ENCODE results near the gene SMURF2. TPM values are rescaled to one million over a fixed set of nuclear protein-coding genes. Genes with fewer than 3 reads are reported as not detected.

Gene SMURF2
- total RNA-seq, 1 experiment from 2014 or later = 76.6 TPM

DNA sequence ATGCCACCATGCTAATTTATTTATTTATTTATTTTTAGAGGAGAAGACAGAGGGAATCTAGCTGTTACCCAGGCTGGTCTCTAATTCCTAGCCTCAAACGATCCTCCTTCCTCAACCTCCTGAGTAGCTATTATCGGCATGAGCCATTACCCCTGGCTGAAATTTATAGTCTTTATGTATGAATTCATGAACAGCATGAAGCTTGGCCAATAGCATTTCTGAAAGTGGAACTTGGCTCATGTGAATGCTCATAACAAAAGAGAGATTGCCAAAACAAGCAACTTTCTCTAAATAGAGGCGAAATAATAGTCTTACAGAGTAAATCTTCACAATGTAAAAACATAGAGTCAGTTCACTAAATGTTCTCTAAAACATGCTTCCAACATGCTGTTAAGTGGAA, 30.1 kb upstream of the SMURF2 start:
- H3K79me2 ChIP-seq (ENCODE audit: low read length) = no peaks in the 10 kb centered on the region
- no peak overlapping the region for H3K27ac ChIP-seq (ENCODE audit: low read length)
- ATAC-seq (no peak), DNase-seq (no peak)
- intact Hi-C loops (cut with micrococcal nuclease) = no loop called here
- H3K4me1 ChIP-seq (ENCODE audit: insufficient read depth, low read length) = peaks cover 28% of the 10 kb centered on the region
- H4K20me1 ChIP-seq (ENCODE audit: low read length) = no peaks in the 10 kb centered on the region
- POLR2A ChIA-PET (ENCODE audit: unreplicated experiment) = no interaction called here
- no peaks in the 10 kb centered on the region for H3K9me3 ChIP-seq (ENCODE audit: low read length)
- no peaks in the 10 kb centered on the region for H3K9me2 ChIP-seq (replicated peaks; ENCODE audit: low read length)
- no peak overlapping the region for H3K9ac ChIP-seq (ENCODE audit: low read length)
- no TSS peak for BruUV-seq (replicated peaks)
- no peaks in the 10 kb centered on the region for H3F3A ChIP-seq (ENCODE audit: low read length, unreplicated experiment)
- CTCF ChIA-PET = no interaction called here
- no peak for TF ChIP-seq EZH2 (IDR thresholded peaks at IDR 0.05; ENCODE audit: low read length, unreplicated experiment)
- TF ChIP-seq, protein P1, sequence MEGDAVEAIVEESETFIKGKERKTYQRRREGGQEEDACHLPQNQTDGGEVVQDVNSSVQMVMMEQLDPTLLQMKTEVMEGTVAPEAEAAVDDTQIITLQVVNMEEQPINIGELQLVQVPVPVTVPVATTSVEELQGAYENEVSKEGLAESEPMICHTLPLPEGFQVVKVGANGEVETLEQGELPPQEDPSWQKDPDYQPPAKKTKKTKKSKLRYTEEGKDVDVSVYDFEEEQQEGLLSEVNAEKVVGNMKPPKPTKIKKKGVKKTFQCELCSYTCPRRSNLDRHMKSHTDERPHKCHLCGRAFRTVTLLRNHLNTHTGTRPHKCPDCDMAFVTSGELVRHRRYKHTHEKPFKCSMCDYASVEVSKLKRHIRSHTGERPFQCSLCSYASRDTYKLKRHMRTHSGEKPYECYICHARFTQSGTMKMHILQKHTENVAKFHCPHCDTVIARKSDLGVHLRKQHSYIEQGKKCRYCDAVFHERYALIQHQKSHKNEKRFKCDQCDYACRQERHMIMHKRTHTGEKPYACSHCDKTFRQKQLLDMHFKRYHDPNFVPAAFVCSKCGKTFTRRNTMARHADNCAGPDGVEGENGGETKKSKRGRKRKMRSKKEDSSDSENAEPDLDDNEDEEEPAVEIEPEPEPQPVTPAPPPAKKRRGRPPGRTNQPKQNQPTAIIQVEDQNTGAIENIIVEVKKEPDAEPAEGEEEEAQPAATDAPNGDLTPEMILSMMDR (conservative IDR thresholded peaks at IDR 0.05; ENCODE audit: low read depth, low read length) = no peak
- no peak for TF ChIP-seq EZH2phosphoT487 (IDR thresholded peaks at IDR 0.05; ENCODE audit: borderline replicate concordance, low read length)
- no peak overlapping the region for H3K4me3 ChIP-seq (ENCODE audit: low read length)
- H3K36me3 ChIP-seq (ENCODE audit: low read depth, low read length) = no peaks in the 10 kb centered on the region
- H2AFZ ChIP-seq (ENCODE audit: low read length) = no peak overlapping the region
- H3K27me3 ChIP-seq (ENCODE audit: low read length) = no peaks in the 10 kb centered on the region
- H3K4me2 ChIP-seq (ENCODE audit: low read length) = no peak overlapping the region

DNA sequence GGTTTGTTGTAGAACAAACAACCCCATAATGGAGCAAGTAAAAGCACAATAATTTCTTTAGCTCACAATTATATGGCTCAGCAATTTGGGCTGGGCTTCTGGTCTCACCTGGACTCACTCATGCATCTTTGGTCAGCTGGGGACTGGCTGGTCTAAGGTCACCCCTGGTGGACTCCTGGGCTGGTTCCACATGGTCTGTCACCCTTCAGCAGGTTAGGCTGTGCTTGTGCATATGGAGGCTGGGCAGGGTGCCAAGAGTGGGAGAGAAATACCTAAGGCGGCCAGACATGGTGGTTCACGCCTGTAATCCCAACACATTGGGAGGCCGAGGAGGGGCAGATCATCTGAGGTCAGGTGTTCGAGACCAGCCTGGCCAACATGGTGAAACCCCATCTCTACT, 27.0 kb upstream of the SMURF2 start:
- Histone ChIP-seq H3K27me3 (ENCODE audit: low read length) (no peaks in the 10 kb centered on the region), H3K36me3 (ENCODE audit: low read depth, low read length) (no peaks in the 10 kb centered on the region), H3K4me1 (ENCODE audit: insufficient read depth, low read length) (peaks cover 28% of the 10 kb centered on the region), H3F3A (ENCODE audit: low read length, unreplicated experiment) (no peaks in the 10 kb centered on the region), H3K27ac (ENCODE audit: low read length) (no peak overlapping the region), H4K20me1 (ENCODE audit: low read length) (no peaks in the 10 kb centered on the region), H3K4me2 (ENCODE audit: low read length) (no peak overlapping the region), H3K9ac (ENCODE audit: low read length) (no peak overlapping the region), H3K9me2 (replicated peaks; ENCODE audit: low read length) (no peaks in the 10 kb centered on the region), H3K79me2 (ENCODE audit: low read length) (no peaks in the 10 kb centered on the region), H3K4me3 (ENCODE audit: low read length) (no peak overlapping the region), H3K9me3 (ENCODE audit: low read length) (no peaks in the 10 kb centered on the region), H2AFZ (ENCODE audit: low read length) (no peak overlapping the region)
- TF ChIP-seq EZH2phosphoT487 (IDR thresholded peaks at IDR 0.05; ENCODE audit: borderline replicate concordance, low read length) (no peak), EZH2 (IDR thresholded peaks at IDR 0.05; ENCODE audit: low read length, unreplicated experiment) (no peak)
- TF ChIP-seq, protein P1 (conservative IDR thresholded peaks at IDR 0.05; ENCODE audit: low read depth, low read length) = no peak
- CTCF ChIA-PET = no interaction called here
- intact Hi-C loops (cut with micrococcal nuclease) = no loop called here
- BruUV-seq (replicated peaks) = no TSS peak
- ATAC-seq (no peak), DNase-seq (peak; percentile 1)
- POLR2A ChIA-PET (ENCODE audit: unreplicated experiment) = no interaction called here

DNA sequence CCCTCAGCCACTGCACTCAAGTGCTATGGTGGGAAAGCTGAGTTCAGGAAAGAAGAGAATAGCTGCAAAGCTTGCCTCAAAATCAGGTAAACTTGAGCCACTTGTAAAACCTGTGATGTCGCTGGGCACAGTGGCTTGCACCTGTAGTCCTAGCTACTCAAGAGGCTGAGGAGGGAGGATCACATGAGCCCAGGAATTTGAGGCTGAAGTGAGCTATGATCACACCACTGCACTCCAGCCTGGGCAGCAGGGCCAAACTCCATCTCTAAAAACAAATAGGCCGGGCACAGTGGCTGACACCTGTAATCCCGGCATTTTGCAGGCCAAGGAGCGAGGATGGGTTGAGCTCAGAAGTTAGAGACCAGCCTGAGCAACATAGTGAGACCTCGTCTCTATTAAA, 26.4 kb upstream of the SMURF2 start:
- Histone ChIP-seq H3K9ac (ENCODE audit: low read length) (no peak overlapping the region), H3K27me3 (ENCODE audit: low read length) (no peaks in the 10 kb centered on the region), H3K79me2 (ENCODE audit: low read length) (no peaks in the 10 kb centered on the region), H4K20me1 (ENCODE audit: low read length) (no peaks in the 10 kb centered on the region), H3K9me2 (replicated peaks; ENCODE audit: low read length) (no peaks in the 10 kb centered on the region), H3K27ac (ENCODE audit: low read length) (no peak overlapping the region), H3K36me3 (ENCODE audit: low read depth, low read length) (no peaks in the 10 kb centered on the region), H3K4me3 (ENCODE audit: low read length) (no peak overlapping the region), H3K9me3 (ENCODE audit: low read length) (no peaks in the 10 kb centered on the region), H3F3A (ENCODE audit: low read length, unreplicated experiment) (no peaks in the 10 kb centered on the region), H3K4me1 (ENCODE audit: insufficient read depth, low read length) (peaks cover 24% of the 10 kb centered on the region), H3K4me2 (ENCODE audit: low read length) (no peak overlapping the region), H2AFZ (ENCODE audit: low read length) (no peak overlapping the region)
- CTCF ChIA-PET = no interaction called here
- POLR2A ChIA-PET (ENCODE audit: unreplicated experiment) = interaction anchor here (0.5 kb wide), 1 partner anchor 48 kb away, joined by 3 read pairs; no protein-coding TSS in a partner anchor
- intact Hi-C loops (cut with micrococcal nuclease) = no loop called here
- TF ChIP-seq EZH2phosphoT487 (IDR thresholded peaks at IDR 0.05; ENCODE audit: borderline replicate concordance, low read length) (no peak), EZH2 (IDR thresholded peaks at IDR 0.05; ENCODE audit: low read length, unreplicated experiment) (no peak)
- TF ChIP-seq, protein P1 (conservative IDR thresholded peaks at IDR 0.05; ENCODE audit: low read depth, low read length) = no peak
- ATAC-seq = no peak
- no TSS peak for BruUV-seq (replicated peaks)
- DNase-seq = peak; percentile 1
